Endodermal cell (in vitro differentiated cells): ENCODE data around the gene HAL. TPM values are rescaled to one million over a fixed set of nuclear protein-coding genes. Genes with fewer than 3 reads are reported as not detected.

Source experiments
- DNase-seq: peaks from one replicate; pipeline ENCODE4 v3.0.0-alpha.2; 2017
- H3K27ac ChIP-seq: 2 replicates; pipeline ENCODE4 v1.5.1; 2013; ENCODE audit warnings: mild to moderate bottlenecking, low read depth, low read length, moderate library complexity
- H3K27me3 ChIP-seq: 2 replicates; pipeline ENCODE4 v1.6.1; 2013; ENCODE audit warnings: mild to moderate bottlenecking, low read length, moderate library complexity; ENCODE audit not compliant: insufficient read depth, control insufficient read depth, poor library complexity, severe bottlenecking
- H3K36me3 ChIP-seq: 2 replicates; pipeline ENCODE4 v1.7.0; 2013; ENCODE audit warnings: mild to moderate bottlenecking, low read length, moderate library complexity; ENCODE audit not compliant: control insufficient read depth, insufficient read depth
- H3K4me1 ChIP-seq: one replicate; pipeline ENCODE4 v1.7.0; 2013; ENCODE audit warnings: low read length; ENCODE audit not compliant: control insufficient read depth, insufficient read depth
- H3K4me3 ChIP-seq: 2 replicates; pipeline ENCODE4 v1.5.1; 2013; ENCODE audit warnings: mild to moderate bottlenecking, low read length, moderate library complexity
- H3K9ac ChIP-seq: 2 replicates; pipeline ENCODE4 v1.6.1; 2013; ENCODE audit warnings: mild to moderate bottlenecking, low read length, moderate library complexity; ENCODE audit not compliant: poor library complexity, severe bottlenecking; ENCODE audit errors: extremely low read depth
- H3K9me3 ChIP-seq: 2 replicates; pipeline ENCODE4 v1.6.1; 2013; ENCODE audit warnings: mild to moderate bottlenecking, low read length, moderate library complexity; ENCODE audit not compliant: control insufficient read depth
- H3K27ac Mint-ChIP-seq: 2 replicates; pipeline ENCODE4 v1.8.0; 2020; ENCODE audit warnings: mixed read lengths
- H3K27me3 Mint-ChIP-seq: 2 replicates; pipeline ENCODE4 v1.8.0; 2021; ENCODE audit warnings: mild to moderate bottlenecking, mixed read lengths; ENCODE audit not compliant: insufficient read depth
- H3K36me3 Mint-ChIP-seq: 2 replicates; pipeline ENCODE4 v1.8.0; 2020; ENCODE audit warnings: low read depth, mixed read lengths
- H3K4me1 Mint-ChIP-seq: 2 replicates; pipeline ENCODE4 v1.8.0; 2020; ENCODE audit warnings: mixed read lengths
- H3K4me3 Mint-ChIP-seq: 2 replicates; pipeline ENCODE4 v1.8.0; 2020; ENCODE audit warnings: mild to moderate bottlenecking, moderate library complexity, mixed read lengths
- H3K9me3 Mint-ChIP-seq: 2 replicates; pipeline ENCODE4 v1.8.0; 2020; ENCODE audit warnings: mild to moderate bottlenecking, mixed read lengths
- WGBS, 2 experiments: methylation state at CpG; one replicate each; pipeline versions ENCODE4 v1.1.5 to v1.1.7; 2013; ENCODE audit warnings: missing lambda C conversion rate in 2 of 2, mixed read lengths in 1 of 2; ENCODE audit not compliant: insufficient coverage in 1 of 2, insufficient read length in 1 of 2; 5-methylcytosine and 5-hydroxymethylcytosine counted together
- total RNA-seq, 2 donors: library from RNA; stranded (reverse); fragmentation: NEBNext Ultra II Directional in 1 of 2; extraction: Animal tissue kit (Norgen Biotek cat#: 25700) in 1 of 2; gene quantifications; 2 replicates in 1 of 2; 3 replicates in 1 of 2; pipeline ENCODE4 v1.2.1, GENCODE V29; 2021
- TF ChIP-seq, protein P1 (sequence below): fragments of 200-600 bp; sonication (generic); conservative IDR thresholded peaks from 2 replicates; pipeline ENCODE4 v1.5.0; 2021; ENCODE audit warnings: antibody characterized with exemption, mild to moderate bottlenecking

HAL gene
- total RNA-seq, 2 donors from 2014 or later = 0.31 to 0.49 TPM

DNA sequence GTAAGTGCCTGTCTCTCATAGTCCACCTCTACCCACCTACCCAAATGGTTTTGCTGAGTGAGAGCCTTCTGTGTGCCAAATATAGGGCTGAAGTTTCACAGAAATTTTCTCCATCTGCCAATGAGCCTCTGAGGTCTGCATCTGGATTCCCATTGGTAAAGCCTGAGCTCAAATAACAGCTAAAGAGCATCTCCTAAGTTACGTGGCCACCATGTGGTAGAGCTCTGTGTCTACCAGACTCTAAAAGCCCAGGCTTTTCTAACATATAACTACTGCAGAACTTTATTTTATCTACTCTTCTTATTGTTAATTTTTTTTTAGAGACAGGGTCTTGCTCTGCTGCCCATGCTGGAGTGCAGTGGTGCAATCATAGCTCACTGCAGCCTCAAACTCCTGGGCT is 37.0 kb downstream of the HAL start:
- DNase-seq = peak; percentile 66
- TF ChIP-seq, protein P1, sequence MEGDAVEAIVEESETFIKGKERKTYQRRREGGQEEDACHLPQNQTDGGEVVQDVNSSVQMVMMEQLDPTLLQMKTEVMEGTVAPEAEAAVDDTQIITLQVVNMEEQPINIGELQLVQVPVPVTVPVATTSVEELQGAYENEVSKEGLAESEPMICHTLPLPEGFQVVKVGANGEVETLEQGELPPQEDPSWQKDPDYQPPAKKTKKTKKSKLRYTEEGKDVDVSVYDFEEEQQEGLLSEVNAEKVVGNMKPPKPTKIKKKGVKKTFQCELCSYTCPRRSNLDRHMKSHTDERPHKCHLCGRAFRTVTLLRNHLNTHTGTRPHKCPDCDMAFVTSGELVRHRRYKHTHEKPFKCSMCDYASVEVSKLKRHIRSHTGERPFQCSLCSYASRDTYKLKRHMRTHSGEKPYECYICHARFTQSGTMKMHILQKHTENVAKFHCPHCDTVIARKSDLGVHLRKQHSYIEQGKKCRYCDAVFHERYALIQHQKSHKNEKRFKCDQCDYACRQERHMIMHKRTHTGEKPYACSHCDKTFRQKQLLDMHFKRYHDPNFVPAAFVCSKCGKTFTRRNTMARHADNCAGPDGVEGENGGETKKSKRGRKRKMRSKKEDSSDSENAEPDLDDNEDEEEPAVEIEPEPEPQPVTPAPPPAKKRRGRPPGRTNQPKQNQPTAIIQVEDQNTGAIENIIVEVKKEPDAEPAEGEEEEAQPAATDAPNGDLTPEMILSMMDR = peak; percentile 70
- no peak overlapping the region for H3K9ac ChIP-seq
- H3K4me3 ChIP-seq = no peak overlapping the region
- no peaks in the 10 kb centered on the region for H3K36me3 ChIP-seq
- no peak overlapping the region for H3K27ac Mint-ChIP-seq
- H3K36me3 Mint-ChIP-seq = no peaks in the 10 kb centered on the region
- peaks cover 3% of the 10 kb centered on the region for H3K27me3 Mint-ChIP-seq
- H3K9me3 Mint-ChIP-seq = no peaks in the 10 kb centered on the region
- peaks cover 7% of the 10 kb centered on the region for H3K4me1 Mint-ChIP-seq
- WGBS, 2 experiments = 68 to 80% methylated on average over 1 of the region's 1 CpG
- H3K27me3 ChIP-seq = peaks cover 5% of the 10 kb centered on the region
- no peaks in the 10 kb centered on the region for H3K9me3 ChIP-seq
- H3K4me3 Mint-ChIP-seq = no peak overlapping the region
- no peaks in the 10 kb centered on the region for H3K4me1 ChIP-seq
- no peak overlapping the region for H3K27ac ChIP-seq

DNA sequence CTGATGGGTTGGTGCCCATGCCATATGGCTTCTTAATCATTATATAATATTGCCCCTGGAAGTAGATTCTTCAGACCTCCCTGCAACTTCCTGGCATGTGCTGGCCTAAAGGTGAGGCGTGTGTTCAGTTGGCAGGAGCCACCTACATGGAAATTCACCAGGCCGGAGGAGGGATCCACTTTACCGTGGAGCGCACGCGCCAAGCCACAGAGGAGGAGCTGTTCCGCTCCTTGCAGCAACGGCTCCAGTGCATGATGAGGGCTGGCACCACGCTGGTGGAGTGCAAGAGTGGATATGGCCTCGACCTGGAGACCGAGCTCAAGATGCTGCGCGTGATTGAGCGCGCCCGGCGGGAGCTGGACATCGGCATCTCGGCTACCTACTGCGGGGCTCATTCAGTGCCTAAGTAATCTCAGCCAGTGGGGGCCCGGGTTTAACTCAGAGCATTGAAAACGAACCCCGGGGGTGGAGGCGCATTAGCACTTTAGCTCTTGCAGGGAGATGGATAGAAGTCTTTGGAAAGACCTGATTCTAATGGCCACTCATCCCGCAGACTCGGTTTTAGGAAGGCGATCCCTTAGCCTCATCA is 39.5 kb downstream of the HAL start:
- peaks cover 8% of the 10 kb centered on the region for H3K27me3 Mint-ChIP-seq
- Histone ChIP-seq H3K9ac (no peak overlapping the region), H3K27ac (no peak overlapping the region), H3K36me3 (no peaks in the 10 kb centered on the region), H3K27me3 (peaks cover 12% of the 10 kb centered on the region), H3K4me3 (no peak overlapping the region), H3K9me3 (no peaks in the 10 kb centered on the region), H3K4me1 (no peaks in the 10 kb centered on the region)
- H3K4me1 Mint-ChIP-seq = peaks cover 9% of the 10 kb centered on the region
- TF ChIP-seq, protein P1 = no peak
- H3K27ac Mint-ChIP-seq = no peak overlapping the region
- H3K9me3 Mint-ChIP-seq = no peaks in the 10 kb centered on the region
- H3K36me3 Mint-ChIP-seq = no peaks in the 10 kb centered on the region
- H3K4me3 Mint-ChIP-seq = no peak overlapping the region
- 75 to 93% methylated on average over 25 to 27 of the region's 27 CpGs for WGBS, 2 experiments
- no peak for DNase-seq

DNA sequence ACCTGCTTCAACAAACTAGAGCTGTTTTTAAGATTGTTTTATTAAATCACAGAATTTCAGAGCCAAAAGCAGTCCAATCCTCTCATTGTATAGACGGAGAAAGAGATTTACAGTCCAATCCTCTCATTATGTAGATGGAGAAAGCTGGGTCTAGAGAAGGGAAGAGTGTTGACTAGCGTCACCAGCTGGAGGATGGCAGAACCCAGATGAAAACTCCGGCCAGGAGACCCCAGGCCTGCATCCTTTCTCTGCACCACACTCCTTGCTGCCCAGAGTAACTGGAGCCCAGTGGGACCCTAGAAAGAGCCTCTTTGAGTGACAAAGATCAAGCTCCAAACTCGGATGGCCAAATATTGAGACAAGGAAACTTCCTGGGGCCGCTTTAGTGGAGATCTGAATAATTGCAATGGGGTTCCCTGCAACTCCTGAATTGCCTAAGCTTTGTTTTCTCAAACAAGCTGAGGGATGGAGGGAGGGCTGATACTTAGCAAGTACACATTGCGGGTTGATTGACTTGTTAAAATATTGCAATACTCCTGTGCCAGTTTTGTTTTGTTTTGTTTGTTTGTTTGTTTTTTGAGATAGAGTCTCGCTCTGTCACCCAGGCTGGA is 40.5 kb downstream of the HAL start:
- no peaks in the 10 kb centered on the region for H3K36me3 ChIP-seq
- H3K4me1 ChIP-seq = peaks cover under 1% of the 10 kb centered on the region
- WGBS, 2 experiments = 83 to 87% methylated on average over 3 to 7 of the region's 7 CpGs
- H3K4me3 ChIP-seq = no peak overlapping the region
- Mint-ChIP-seq H3K27ac (no peak overlapping the region), H3K36me3 (no peaks in the 10 kb centered on the region), H3K9me3 (no peaks in the 10 kb centered on the region), H3K4me3 (no peak overlapping the region), H3K27me3 (peaks cover 5% of the 10 kb centered on the region), H3K4me1 (peaks cover 9% of the 10 kb centered on the region)
- H3K27ac ChIP-seq = no peak overlapping the region
- H3K9me3 ChIP-seq = no peaks in the 10 kb centered on the region
- peaks cover 8% of the 10 kb centered on the region for H3K27me3 ChIP-seq
- DNase-seq = no peak
- H3K9ac ChIP-seq = no peak overlapping the region
- TF ChIP-seq, protein P1 = peak; percentile 28
